Ovary (tissue), 3 donors: ENCODE data around the gene GAL3ST2.

Experiments
- CTCF ChIP-seq, 3 donors: fragments of 450-650 bp in 2 of 3; fragments of 200-600 bp in 1 of 3; IDR thresholded peaks; one replicate each; pipeline versions ENCODE4 v1.5.1 to v1.8.0; 2016 to 2022; ENCODE audit warnings: antibody characterized with exemption in 3 of 3, mild to moderate bottlenecking in 1 of 3
- EP300 ChIP-seq: sonication (generic); formaldehyde crosslinking; IDR thresholded peaks from one replicate; pipeline ENCODE4 v1.6.1; 2017; ENCODE audit warnings: antibody characterized with exemption
- POLR2A ChIP-seq: fragments of 450-650 bp; IDR thresholded peaks from one replicate; pipeline ENCODE4 v1.6.1; 2017; ENCODE audit warnings: antibody characterized with exemption, mild to moderate bottlenecking, moderate library complexity
- donor health status: DM: no; HTN: no; CAD: no.

- TF ChIP-seq CTCF (IDR thresholded peaks at IDR 0.05): no peak
- TF ChIP-seq POLR2A: no peak
- TF ChIP-seq EP300: no peak
Measured at GRCh38 chr2:241772063-241772499, 4.5 kb upstream of the GAL3ST2 start.
